PFSK-1 (cell line): Measurements from ENCODE around the gene SYNJ2.

ENCODE experiments used
- FOXP2 ChIP-seq: optimal IDR thresholded peaks from 2 replicates; pipeline ENCODE3; 2011; ENCODE audit warnings: borderline replicate concordance, control low read depth, inconsistent platforms; ENCODE audit not compliant: insufficient read depth; ENCODE audit errors: extremely low read length, extremely low read depth
- POLR2AphosphoS5 ChIP-seq: IDR thresholded peaks from 2 replicates; pipeline ENCODE4 v1.6.1; 2012; ENCODE audit warnings: low read depth, mild to moderate bottlenecking, control low read depth, low read length, moderate library complexity
- REST ChIP-seq, 2 experiments: IDR thresholded peaks; 2 replicates each; pipeline versions ENCODE4 v1.6.1 to v1.8.0; 2011 to 2012; ENCODE audit warnings: low read depth in 2 of 2, low read length in 2 of 2, control low read depth in 1 of 2, inconsistent platforms in 1 of 2, mild to moderate bottlenecking in 1 of 2, moderate library complexity in 1 of 2; ENCODE audit not compliant: insufficient read depth in 1 of 2
- SIN3A ChIP-seq: IDR thresholded peaks from 2 replicates; pipeline ENCODE4 v1.6.1; 2012; ENCODE audit warnings: mild to moderate bottlenecking, low read length, moderate library complexity, borderline replicate concordance; ENCODE audit not compliant: insufficient read depth
- TAF1 ChIP-seq: IDR thresholded peaks from 2 replicates; pipeline ENCODE4 v1.6.1; 2012; ENCODE audit warnings: low read length, control low read depth, borderline replicate concordance; ENCODE audit not compliant: insufficient read depth

The SYNJ2 gene

GRCh38 chr6:157985378-157986155 is 3.9 kb downstream of the SYNJ2 start:
- TF ChIP-seq REST (IDR thresholded peaks at IDR 0.05; ENCODE audit: insufficient read depth in 1 of 2, low read depth in 2 of 2, low read length in 2 of 2) (no peak), SIN3A (0 out of 2 replicates have a peak, but pooled peaks have one; percentile 25)

GRCh38 chr6:157987788-157988699 is 6.4 kb downstream of the SYNJ2 start:
- no peak for TF ChIP-seq POLR2AphosphoS5

DNA sequence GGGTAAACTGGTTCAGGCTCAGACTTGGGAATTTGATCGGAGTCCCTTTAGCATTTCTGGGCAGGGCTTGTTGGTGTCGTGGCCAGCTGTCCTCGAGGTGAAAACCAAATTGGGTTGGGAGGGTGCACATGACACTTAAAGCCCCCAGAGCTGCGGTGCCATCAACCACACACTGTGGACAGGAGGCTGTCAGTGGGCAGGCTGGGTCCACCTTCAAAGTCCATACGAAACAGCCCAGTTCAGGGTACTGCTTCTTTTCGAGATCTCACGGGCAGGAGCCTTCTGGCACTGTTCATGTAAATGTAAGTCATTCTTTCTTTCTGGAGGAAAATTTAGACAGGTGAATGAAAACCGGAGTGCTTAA is 7.0 kb downstream of the SYNJ2 start:
- TF ChIP-seq REST (IDR thresholded peaks at IDR 0.05; ENCODE audit: insufficient read depth in 1 of 2, low read depth in 2 of 2, low read length in 2 of 2) (no peak), SIN3A (no peak), FOXP2 (no peak), TAF1 (no peak)

DNA sequence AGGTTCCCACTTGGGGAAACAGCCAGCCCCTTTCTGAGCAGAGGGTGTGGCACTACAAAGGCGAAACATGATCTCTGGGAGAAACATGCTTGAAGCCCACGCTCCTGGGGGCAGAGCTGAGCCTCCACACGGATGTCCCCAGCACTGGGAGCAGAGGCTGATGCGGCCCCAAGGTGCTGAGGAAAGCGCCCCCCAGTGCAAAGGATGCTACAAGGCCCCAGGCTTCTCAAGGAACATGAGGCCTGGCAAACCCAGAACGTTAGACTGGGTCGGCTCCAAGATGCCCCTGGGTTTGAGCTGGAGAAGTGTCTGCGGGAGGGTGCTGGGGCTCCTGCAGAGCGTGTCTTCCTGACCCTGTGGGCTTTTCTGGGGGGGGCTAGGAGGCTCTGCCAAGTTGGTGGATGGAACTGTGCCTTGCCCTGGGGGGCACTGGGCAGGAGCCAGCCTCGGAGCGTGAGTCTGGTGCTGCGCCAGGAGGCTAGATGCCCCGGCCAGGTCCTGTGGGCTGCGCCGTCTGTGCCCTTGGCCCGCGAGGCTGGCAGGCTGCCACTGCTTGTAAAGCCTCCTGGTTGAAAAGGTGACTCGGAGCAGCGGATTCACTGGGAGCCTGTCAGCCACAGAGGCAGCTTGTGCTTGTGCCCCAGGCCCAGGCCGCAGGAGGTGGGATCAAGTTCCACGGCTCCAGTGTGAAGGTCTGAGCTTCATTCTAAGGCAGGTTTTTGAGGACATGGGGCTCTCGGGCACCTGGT is 8.1 kb downstream of the SYNJ2 start:
- TF ChIP-seq SIN3A (no peak), REST (IDR thresholded peaks at IDR 0.05; ENCODE audit: insufficient read depth in 1 of 2, low read depth in 2 of 2, low read length in 2 of 2) (no peak), POLR2AphosphoS5 (no peak), FOXP2 (no peak), TAF1 (no peak)

GRCh38 chr6:157990321-157991066 is 8.8 kb downstream of the SYNJ2 start:
- no peak for TF ChIP-seq SIN3A
- TF ChIP-seq TAF1 = no peak
- TF ChIP-seq FOXP2 = no peak
- TF ChIP-seq REST (IDR thresholded peaks at IDR 0.05; ENCODE audit: insufficient read depth in 1 of 2, low read depth in 2 of 2, low read length in 2 of 2) = no peak
